H1 (cell line): ENCODE results near the gene FGD6.

Source experiments
- ASH2L ChIP-seq: fragments of 200-600, 300-600 bp; sonication (generic); IDR thresholded peaks from one replicate; pipeline ENCODE4 v1.7.1; 2017; ENCODE audit warnings: low read length
- CTCF ChIP-seq, 3 experiments: IDR thresholded peaks; 1 replicate in 2 of 3; 2 replicates in 1 of 3; pipeline versions ENCODE4 v1.5.1 to v1.6.1; 2011; ENCODE audit warnings: low read length in 3 of 3, mild to moderate bottlenecking in 3 of 3, inconsistent platforms in 2 of 3, low read depth in 1 of 3, moderate library complexity in 1 of 3; ENCODE audit not compliant: insufficient read depth in 1 of 3; ENCODE audit errors: control extremely low read depth in 1 of 3
- EP300 ChIP-seq, 2 experiments: IDR thresholded peaks; 1 replicate in 1 of 2; 2 replicates in 1 of 2; pipeline ENCODE4 v1.6.1; 2011 to 2012; ENCODE audit warnings: low read depth in 2 of 2, low read length in 2 of 2, mild to moderate bottlenecking in 2 of 2, borderline replicate concordance in 1 of 2, inconsistent platforms in 1 of 2, moderate library complexity in 1 of 2
- GABPA ChIP-seq: IDR thresholded peaks from 2 replicates; pipeline ENCODE4 v1.6.1; 2011; ENCODE audit warnings: mild to moderate bottlenecking, low read length, moderate library complexity, borderline replicate concordance; ENCODE audit not compliant: insufficient read depth
- RAD21 ChIP-seq, 2 experiments: IDR thresholded peaks in 1 of 2; conservative IDR thresholded peaks in 1 of 2; 2 replicates each; pipeline ENCODE4 v1.6.1; 2011; ENCODE audit warnings: low read depth in 2 of 2, low read length in 2 of 2, improper control_type of control experiment in 1 of 2, inconsistent platforms in 1 of 2, mild to moderate bottlenecking in 1 of 2, moderate library complexity in 1 of 2
- SUZ12 ChIP-seq: fragments of 200-600 bp; sonication (generic); IDR thresholded peaks from 2 replicates; pipeline ENCODE4 v1.6.1; 2012; ENCODE audit warnings: mild to moderate bottlenecking, inconsistent platforms, low read length, moderate library complexity, mixed read lengths
- TAF1 ChIP-seq: IDR thresholded peaks from 2 replicates; pipeline ENCODE4 v1.6.1; 2011; ENCODE audit warnings: mild to moderate bottlenecking, low read depth, low read length
- USF2 ChIP-seq: IDR thresholded peaks from 2 replicates; pipeline ENCODE4 v1.6.1; 2011; ENCODE audit warnings: low read length, improper control_type of control experiment

GRCh38 chr12:95212586-95212985 lies 4.7 kb downstream of the FGD6 start:
- TF ChIP-seq CTCF (IDR thresholded peaks at IDR 0.05; ENCODE audit: control extremely low read depth in 1 of 3, insufficient read depth in 1 of 3, low read depth in 1 of 3, low read length in 3 of 3) (no peak), USF2 (no peak), ASH2L (no peak), RAD21 (IDR thresholded peaks at IDR 0.05 in 1 of 2, conservative IDR thresholded peaks at IDR 0.05 in 1 of 2; ENCODE audit: low read depth in 2 of 2, low read length in 2 of 2) (no peak), GABPA (no peak), TAF1 (no peak), EP300 (IDR thresholded peaks at IDR 0.05; ENCODE audit: borderline replicate concordance in 1 of 2, low read depth in 2 of 2, low read length in 2 of 2) (no peak), SUZ12 (no peak)
